RWPE1 (cell line): ENCODE data around the gene RPL18A.

Source experiments
- CTCF ChIA-PET: fragments of 350-600 bp; sonication (Branson Sonifier 250); formaldehyde crosslinking; extraction: SDS; loops from one replicate; lab custom pipeline; 2021; lab: Yijun Ruan, JAX
- POLR2A ChIA-PET: fragments of 400-600 bp; formaldehyde crosslinking; extraction: SDS; loops from one replicate; lab custom pipeline; 2020; ENCODE audit warnings: antibody characterized with exemption; ENCODE audit not compliant: low non-redundant PET; lab: Yijun Ruan, JAX
- DNase-seq: peaks from one replicate; pipeline ENCODE4 v3.0.0; 2012; ENCODE audit warnings: low spot score
- H3K27ac ChIP-seq: fragments of 450-650 bp; 2 replicates; pipeline ENCODE4 v1.5.1; 2017
- TF ChIP-seq, protein P1 (sequence below): fragments of 450-650 bp; conservative IDR thresholded peaks from 2 replicates; pipeline ENCODE4 v1.5.1; 2017; ENCODE audit warnings: low read depth, mild to moderate bottlenecking

RPL18A gene

DNA sequence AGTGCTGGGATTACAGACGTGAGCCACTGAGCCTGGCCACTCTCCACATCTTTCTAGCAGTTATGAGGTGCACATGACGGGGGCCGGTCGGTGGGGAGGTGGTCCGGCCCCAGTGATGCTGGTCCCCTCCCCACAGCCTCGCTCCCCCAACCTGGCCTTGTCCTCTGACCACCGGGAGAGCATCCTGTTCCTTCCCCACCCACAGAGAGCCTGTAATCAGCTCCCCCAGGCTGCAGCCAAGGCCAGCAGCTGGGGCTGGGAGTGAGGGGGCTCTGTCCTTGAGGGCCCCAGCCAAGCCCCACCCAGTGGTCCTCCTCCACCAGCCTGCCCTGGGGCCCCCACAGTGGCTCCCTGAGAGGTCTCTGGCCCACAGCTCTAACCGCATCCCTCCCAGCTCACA lies 35.4 kb upstream of the RPL18A start:
- DNase-seq: no peak
- TF ChIP-seq, protein P1, sequence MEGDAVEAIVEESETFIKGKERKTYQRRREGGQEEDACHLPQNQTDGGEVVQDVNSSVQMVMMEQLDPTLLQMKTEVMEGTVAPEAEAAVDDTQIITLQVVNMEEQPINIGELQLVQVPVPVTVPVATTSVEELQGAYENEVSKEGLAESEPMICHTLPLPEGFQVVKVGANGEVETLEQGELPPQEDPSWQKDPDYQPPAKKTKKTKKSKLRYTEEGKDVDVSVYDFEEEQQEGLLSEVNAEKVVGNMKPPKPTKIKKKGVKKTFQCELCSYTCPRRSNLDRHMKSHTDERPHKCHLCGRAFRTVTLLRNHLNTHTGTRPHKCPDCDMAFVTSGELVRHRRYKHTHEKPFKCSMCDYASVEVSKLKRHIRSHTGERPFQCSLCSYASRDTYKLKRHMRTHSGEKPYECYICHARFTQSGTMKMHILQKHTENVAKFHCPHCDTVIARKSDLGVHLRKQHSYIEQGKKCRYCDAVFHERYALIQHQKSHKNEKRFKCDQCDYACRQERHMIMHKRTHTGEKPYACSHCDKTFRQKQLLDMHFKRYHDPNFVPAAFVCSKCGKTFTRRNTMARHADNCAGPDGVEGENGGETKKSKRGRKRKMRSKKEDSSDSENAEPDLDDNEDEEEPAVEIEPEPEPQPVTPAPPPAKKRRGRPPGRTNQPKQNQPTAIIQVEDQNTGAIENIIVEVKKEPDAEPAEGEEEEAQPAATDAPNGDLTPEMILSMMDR: no peak
- no peak overlapping the region for H3K27ac ChIP-seq
- POLR2A ChIA-PET: no interaction called here
- CTCF ChIA-PET: no interaction called here

DNA sequence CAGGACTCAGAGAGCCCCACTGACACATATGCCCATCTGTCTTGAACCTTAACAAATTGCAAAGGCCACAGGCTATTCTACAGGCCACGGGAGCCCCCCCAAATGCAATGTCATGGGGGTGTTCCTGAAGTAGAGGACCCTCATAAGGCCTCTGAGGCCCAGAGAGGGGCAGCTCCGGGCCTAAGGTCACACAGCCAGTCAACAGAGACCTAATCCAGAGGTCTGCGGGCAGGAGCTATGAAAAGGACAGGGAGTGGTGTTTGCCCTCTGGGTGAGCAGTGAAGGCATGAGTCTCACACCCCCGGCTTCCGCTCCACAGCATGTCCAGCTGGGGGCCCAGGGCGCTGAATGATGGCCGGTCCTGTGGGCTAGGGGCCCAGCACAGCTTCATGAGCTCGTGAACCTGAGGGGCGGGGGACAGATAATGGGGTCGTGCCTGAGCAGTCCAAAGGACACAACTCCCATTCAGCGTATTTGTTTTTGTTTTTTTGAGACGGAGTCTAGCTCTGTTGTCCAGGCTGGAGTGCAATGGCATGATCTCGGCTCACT lies 33.1 kb upstream of the RPL18A start:
- DNase-seq: no peak
- no peak overlapping the region for H3K27ac ChIP-seq
- CTCF ChIA-PET: interaction anchor here (0.6 to 1.0 kb wide), 2 partner anchors 31 to 1643 kb away, joined by 3 to 4 read pairs; no protein-coding TSS in a partner anchor
- POLR2A ChIA-PET: no interaction called here
- TF ChIP-seq, protein P1: no peak

DNA sequence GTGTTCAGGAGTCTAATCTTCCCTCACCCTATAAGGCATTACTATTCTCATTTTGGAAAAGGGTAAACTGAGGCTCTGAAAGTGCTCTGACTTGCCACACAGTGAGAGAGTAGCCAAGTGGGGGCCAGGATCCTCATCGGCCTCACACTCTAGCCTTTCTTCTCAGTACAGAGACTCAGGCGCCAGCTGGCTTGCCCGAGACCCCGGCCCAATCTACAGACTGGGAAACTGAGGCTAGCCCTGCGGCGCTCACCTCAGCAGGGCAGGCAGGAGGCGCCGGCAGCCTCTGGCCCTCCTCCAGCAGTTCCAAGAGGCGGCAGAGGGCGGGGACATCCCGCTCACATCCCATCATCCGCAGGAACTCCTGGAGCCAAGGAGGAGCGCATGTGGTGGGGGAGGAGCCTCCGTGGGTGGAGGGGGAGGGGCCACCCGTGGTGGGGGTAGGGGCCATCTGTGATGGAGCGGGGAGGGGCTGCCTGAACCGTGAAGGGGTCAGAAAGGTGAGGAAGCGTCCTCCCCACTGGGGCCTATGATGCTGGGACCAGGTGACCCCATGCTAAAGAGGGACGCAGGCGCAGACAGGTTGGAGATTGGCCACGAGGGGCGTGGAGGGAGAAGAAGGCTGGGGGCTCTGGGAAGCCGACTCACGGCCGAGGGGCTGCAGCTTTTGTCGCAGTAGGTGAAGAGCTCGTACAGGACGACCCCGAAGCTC lies 29.7 kb upstream of the RPL18A start:
- POLR2A ChIA-PET: interaction anchor here (1.0 kb wide), 1 partner anchor 29 kb away, joined by 3 read pairs; no protein-coding TSS in a partner anchor
- CTCF ChIA-PET: interaction anchor here (0.8 kb wide), 1 partner anchor 334 kb away, joined by 4 read pairs; no protein-coding TSS in a partner anchor
- TF ChIP-seq, protein P1: no peak; the same call in 1 of the 2 replicates
- peak; percentile 93 for DNase-seq
- H3K27ac ChIP-seq: peak overlapping the region; percentile 83

DNA sequence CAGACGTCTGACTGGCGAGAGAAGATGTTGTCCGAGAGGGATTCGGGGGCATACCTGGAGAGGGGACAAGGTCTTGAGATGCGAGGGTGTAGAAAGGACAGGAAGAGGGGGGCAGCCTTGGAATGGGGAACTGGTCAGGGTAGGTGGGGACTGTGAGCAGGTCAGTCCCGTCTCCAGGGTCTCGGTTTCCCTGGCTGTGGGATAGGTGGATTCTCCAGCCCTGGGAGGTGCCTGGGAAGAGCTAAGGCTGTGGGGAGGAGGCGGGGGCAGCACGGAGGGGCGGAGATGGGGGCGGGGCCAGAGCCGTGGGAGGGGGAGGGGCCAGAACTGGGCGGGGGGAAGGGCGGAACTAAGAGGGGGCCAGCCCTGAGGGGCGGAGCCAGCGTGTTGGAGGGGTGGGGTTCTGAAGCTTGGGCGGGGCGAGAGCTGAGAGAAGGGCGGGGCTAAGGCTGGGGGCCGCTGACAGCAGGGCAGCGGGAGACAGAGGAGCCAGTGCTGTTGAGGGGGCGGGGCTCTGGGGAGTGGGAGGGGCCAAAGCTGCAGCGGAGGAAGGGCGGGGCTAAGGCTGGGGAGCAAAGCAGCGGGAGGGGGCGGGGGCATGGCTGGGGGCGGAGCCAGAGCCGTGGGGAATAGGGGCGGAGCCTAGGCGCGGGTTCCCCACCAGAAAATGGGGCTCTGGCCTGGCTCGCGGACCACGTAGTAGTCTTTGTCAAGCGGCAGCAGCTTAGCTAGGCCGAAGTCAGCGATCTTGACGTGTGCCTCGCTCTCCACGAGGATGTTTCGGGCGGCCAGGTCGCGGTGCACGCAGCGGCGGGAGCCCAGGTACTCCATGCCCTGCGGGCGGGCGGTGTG lies 28.9 kb upstream of the RPL18A start:
- H3K27ac ChIP-seq: peak overlapping the region; percentile 83
- TF ChIP-seq, protein P1: no peak
- peak; percentile 99 for DNase-seq
- POLR2A ChIA-PET: interaction anchor here (1.0 kb wide), 1 partner anchor 29 kb away, joined by 3 read pairs; no protein-coding TSS in a partner anchor
- CTCF ChIA-PET: interaction anchor here (0.8 kb wide), 1 partner anchor 335 kb away, joined by 4 read pairs; no protein-coding TSS in a partner anchor

DNA sequence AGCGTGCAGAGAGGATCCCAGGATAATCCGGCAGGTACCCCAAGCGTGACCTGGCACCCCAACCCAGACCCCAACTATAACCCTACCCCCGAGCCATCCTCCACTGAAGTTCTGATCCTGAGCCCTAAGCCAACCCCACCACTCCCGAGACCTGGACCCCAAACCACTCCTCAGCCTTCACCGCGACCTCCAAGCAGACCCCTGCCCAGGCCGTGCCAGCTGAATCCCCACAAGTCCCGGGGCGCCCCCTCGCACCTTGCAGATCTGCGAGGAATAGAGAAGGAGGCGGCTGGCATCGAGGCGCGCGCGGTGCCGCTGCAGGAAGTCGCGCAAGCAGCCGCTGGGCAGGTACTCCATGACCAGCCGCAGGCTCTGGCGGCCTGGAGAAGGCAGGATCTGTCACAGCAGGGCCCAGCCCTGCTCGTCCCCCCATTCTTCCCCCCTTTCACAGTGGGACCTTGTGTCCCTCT lies 28.3 kb upstream of the RPL18A start:
- TF ChIP-seq, protein P1: no peak
- CTCF ChIA-PET: no interaction called here
- H3K27ac ChIP-seq: peak overlapping the region; percentile 21; the same call in 1 of the 2 replicates
- DNase-seq: no peak
- POLR2A ChIA-PET: no interaction called here
